K562 (cell line): ENCODE results near the gene QKI.

Source experiments
- CBX8 ChIP-seq: fragments of 200-600 bp; sonication (generic); IDR thresholded peaks from 2 replicates; pipeline ENCODE4 v1.6.1; 2012; ENCODE audit warnings: borderline replicate concordance, mixed run types, low read depth, mild to moderate bottlenecking, moderate library complexity, mixed read lengths, low read length, control low read depth, inconsistent platforms; ENCODE audit not compliant: poor library complexity, severe bottlenecking; ENCODE audit errors: extremely low read depth
- CREB1 ChIP-seq, 2 experiments: sonication (generic) in 1 of 2; formaldehyde crosslinking in 1 of 2; IDR thresholded peaks; 2 replicates each; pipeline versions ENCODE4 v1.6.1 to v1.8.0; 2012 to 2022; ENCODE audit warnings: inconsistent platforms in 1 of 2, mild to moderate bottlenecking in 1 of 2, missing genetic modification reagents in 1 of 2, moderate library complexity in 1 of 2
- NCOR1 ChIP-seq: fragments of 450-650 bp; IDR thresholded peaks from 2 replicates; pipeline ENCODE4 v1.6.1; 2016; ENCODE audit warnings: mild to moderate bottlenecking, moderate library complexity
- POLR2A ChIP-seq: fragments of 450-650 bp; conservative IDR thresholded peaks from 2 replicates; pipeline ENCODE4 v1.6.1; 2016
- RAD21 ChIP-seq, 2 experiments: fragments of 250-450 bp in 1 of 2; fragments of 450-650 bp in 1 of 2; sonication (Bioruptor Pico) in 1 of 2; formaldehyde crosslinking in 1 of 2; IDR thresholded peaks in 1 of 2; conservative IDR thresholded peaks in 1 of 2; 2 replicates each; pipeline versions ENCODE4 v1.4.0 to v1.8.0; 2020 to 2022; ENCODE audit warnings: mild to moderate bottlenecking in 2 of 2, moderate library complexity in 1 of 2
- SPI1 ChIP-seq: IDR thresholded peaks from 2 replicates; pipeline ENCODE4 v1.6.1; 2011; ENCODE audit warnings: low read depth, low read length, control low read depth, borderline replicate concordance
- ZNF263 ChIP-seq: sonication (generic); formaldehyde crosslinking; IDR thresholded peaks from 2 replicates; pipeline ENCODE4 v1.8.0; 2022; ENCODE audit warnings: mild to moderate bottlenecking, missing genetic modification reagents, borderline replicate concordance
- ZNF41 ChIP-seq: fragments of 250-450 bp; sonication (Bioruptor Pico); conservative IDR thresholded peaks from 2 replicates; pipeline ENCODE4 v1.4.0; 2020; ENCODE audit warnings: mild to moderate bottlenecking

GRCh38 chr6:163504984-163505640 is 90.6 kb downstream of the QKI start:
- TF ChIP-seq SPI1 (no peak), CBX8 (no peak), RAD21 (CRISPR knock-in tag; conservative IDR thresholded peaks at IDR 0.05 in 1 of 2, IDR thresholded peaks at IDR 0.05 in 1 of 2) (no peak), POLR2A (no peak), ZNF263 (CRISPR knock-in tag) (no peak), NCOR1 (no peak), ZNF41 (CRISPR knock-in tag) (no peak), CREB1 (IDR thresholded peaks at IDR 0.05) (no peak), CREB1 (CRISPR knock-in tag; IDR thresholded peaks at IDR 0.05) (no peak)
